Measurements from ENCODE around the gene TREML2.

GRCh38 chr6:41191569-41191968 is 9.4 kb downstream of the TREML2 start:
- no peak for TF ChIP-seq CTCF (IDR thresholded peaks at IDR 0.05)
- no peak for TF ChIP-seq POLR2A (IDR thresholded peaks at IDR 0.05)
